Activated T-cell treated with anti-CD3 and anti-CD28 coated beads, Interleukin-2, amount 50 U/mL, for 48 hours (primary cell): Measurements from ENCODE around the gene KCNQ1.

Source experiments
- DNase-seq, 2 experiments: peaks; one replicate each; pipeline ENCODE4 v3.0.0-alpha.2; 2020

Gene KCNQ1

GRCh38 chr11:2674658-2675131 is 229.9 kb downstream of the KCNQ1 start:
- DNase-seq: no peak

- DNase-seq: no peak
Measured at GRCh38 chr11:2675540-2675939, 230.7 kb downstream of the KCNQ1 start.

- DNase-seq: no peak
Measured at GRCh38 chr11:2677127-2677526, 232.3 kb downstream of the KCNQ1 start.

GRCh38 chr11:2678396-2678795 is 233.6 kb downstream of the KCNQ1 start:
- no peak for DNase-seq

GRCh38 chr11:2679011-2679676 is 234.3 kb downstream of the KCNQ1 start:
- no peak for DNase-seq

GRCh38 chr11:2681408-2682145 is 236.8 kb downstream of the KCNQ1 start:
- no peak for DNase-seq

GRCh38 chr11:2683806-2684205 is 239.0 kb downstream of the KCNQ1 start:
- DNase-seq: no peak

GRCh38 chr11:2684581-2684980 is 239.8 kb downstream of the KCNQ1 start:
- DNase-seq: no peak

GRCh38 chr11:2685051-2685450 is 240.2 kb downstream of the KCNQ1 start:
- DNase-seq: no peak

GRCh38 chr11:2685566-2686359 is 241.0 kb downstream of the KCNQ1 start:
- no peak for DNase-seq

GRCh38 chr11:2686360-2687222 is 241.8 kb downstream of the KCNQ1 start:
- DNase-seq: no peak

GRCh38 chr11:2687223-2687530 is 242.4 kb downstream of the KCNQ1 start:
- DNase-seq: no peak

GRCh38 chr11:2687782-2688191 is 243.0 kb downstream of the KCNQ1 start:
- DNase-seq: no peak

GRCh38 chr11:2688381-2689231 is 243.8 kb downstream of the KCNQ1 start:
- no peak for DNase-seq

- DNase-seq: no peak
Measured at GRCh38 chr11:2689651-2690575, 245.1 kb downstream of the KCNQ1 start.

GRCh38 chr11:2690596-2691354 is 246.0 kb downstream of the KCNQ1 start:
- no peak for DNase-seq

- no peak for DNase-seq
Measured at GRCh38 chr11:2691355-2691761, 246.6 kb downstream of the KCNQ1 start.

GRCh38 chr11:2691991-2692875 is 247.4 kb downstream of the KCNQ1 start:
- DNase-seq: no peak
